IgD-negative memory B cell (primary cell): ENCODE results near the gene CC2D2A. TPM values are rescaled to one million over a fixed set of nuclear protein-coding genes. Genes with fewer than 3 reads are reported as not detected.
"Not testable (repeated sequence)": the region's sequence is repeated elsewhere in the genome, so short reads cannot be mapped to it uniquely, and the experiment has no call there.

ENCODE experiments used
- H3K27ac Mint-ChIP-seq, 3 donors: one replicate each; pipeline ENCODE4 v1.8.0; 2020 to 2022; ENCODE audit warnings: mild to moderate bottlenecking in 3 of 3, mixed read lengths in 3 of 3, moderate library complexity in 1 of 3
- H3K27me3 Mint-ChIP-seq: one replicate; pipeline ENCODE4 v1.8.0; 2021; ENCODE audit warnings: mixed read lengths
- H3K36me3 Mint-ChIP-seq: one replicate; pipeline ENCODE4 v1.8.0; 2020; ENCODE audit warnings: mild to moderate bottlenecking, mixed read lengths
- H3K4me1 Mint-ChIP-seq, 3 donors: one replicate each; pipeline ENCODE4 v1.8.0; 2020 to 2022; ENCODE audit warnings: mixed read lengths in 3 of 3, mild to moderate bottlenecking in 1 of 3
- H3K4me3 Mint-ChIP-seq, 4 donors: one replicate each; pipeline ENCODE4 v1.8.0; 2020 to 2022; ENCODE audit warnings: mild to moderate bottlenecking in 4 of 4, mixed read lengths in 4 of 4, moderate library complexity in 3 of 4
- H3K9me3 Mint-ChIP-seq, 3 donors: one replicate each; pipeline ENCODE4 v1.8.0; 2020 to 2021; ENCODE audit warnings: mixed read lengths in 3 of 3, mild to moderate bottlenecking in 1 of 3
- polyA plus RNA-seq: library from polyadenylated mRNA; unstranded; fragments of 300-500 nt; fragmentation: Illumina TruSeq; gene quantifications from one replicate; pipeline ENCODE4 v1.2.3, GENCODE V29; 2021

CC2D2A gene
- polyA plus RNA-seq, 1 donor from 2014 or later, result not detected

GRCh38 chr4:15586066-15586465 is 116.4 kb downstream of the CC2D2A start:
- Mint-ChIP-seq H3K27me3 (no peaks in the 10 kb centered on the region), H3K27ac (no peak overlapping the region), H3K9me3 (no peaks in the 10 kb centered on the region), H3K36me3 (peaks cover 3% of the 10 kb centered on the region), H3K4me3 (no peak overlapping the region), H3K4me1 (peaks cover 13 to 15% (median 15%) of the 10 kb centered on the region in 3 donors)

DNA sequence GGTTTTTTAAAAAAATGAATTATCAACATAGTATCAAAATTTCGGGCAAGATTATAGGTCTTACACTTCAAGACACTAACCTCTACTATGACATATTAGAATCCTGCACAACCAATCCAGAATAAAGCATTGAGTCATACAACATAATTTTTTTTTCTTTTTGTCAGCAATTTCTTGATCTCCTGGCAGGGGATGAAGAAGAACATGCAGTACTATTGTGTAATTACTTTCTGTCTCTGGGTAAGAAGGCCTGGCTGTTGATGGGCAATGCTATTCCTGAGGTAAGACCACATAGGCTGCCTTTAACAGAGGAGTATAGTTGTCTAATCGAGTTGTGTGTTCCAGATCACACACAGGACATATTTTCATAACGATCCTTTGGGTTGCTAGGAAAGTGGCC is 118.0 kb downstream of the CC2D2A start:
- H3K4me1 Mint-ChIP-seq, result peaks cover 13 to 15% (median 15%) of the 10 kb centered on the region in 3 donors
- H3K4me3 Mint-ChIP-seq, result no peak overlapping the region
- H3K36me3 Mint-ChIP-seq, result peaks cover 2% of the 10 kb centered on the region
- no peaks in the 10 kb centered on the region for H3K9me3 Mint-ChIP-seq
- H3K27me3 Mint-ChIP-seq, result no peaks in the 10 kb centered on the region
- no peak overlapping the region for H3K27ac Mint-ChIP-seq

GRCh38 chr4:15592799-15593198 is 123.1 kb downstream of the CC2D2A start:
- H3K4me1 Mint-ChIP-seq, result no peaks in the 10 kb centered on the region
- H3K27ac Mint-ChIP-seq, result no peak overlapping the region
- H3K27me3 Mint-ChIP-seq, result no peaks in the 10 kb centered on the region
- H3K4me3 Mint-ChIP-seq, result no peak overlapping the region
- no peaks in the 10 kb centered on the region for H3K9me3 Mint-ChIP-seq
- peaks cover 2% of the 10 kb centered on the region for H3K36me3 Mint-ChIP-seq

GRCh38 chr4:15598644-15599043 is 129.0 kb downstream of the CC2D2A start:
- Mint-ChIP-seq H3K4me3 (no peak overlapping the region), H3K4me1 (no peaks in the 10 kb centered on the region), H3K27ac (no peak overlapping the region), H3K27me3 (no peaks in the 10 kb centered on the region), H3K9me3 (peaks cover 0 to 3% (median 0%) of the 10 kb centered on the region in 3 donors), H3K36me3 (peaks cover 10% of the 10 kb centered on the region)

- H3K9me3 Mint-ChIP-seq, result peaks cover 0 to 3% (median 0%) of the 10 kb centered on the region in 3 donors
- H3K4me3 Mint-ChIP-seq, result no peak overlapping the region
- H3K4me1 Mint-ChIP-seq, result no peaks in the 10 kb centered on the region
- H3K27me3 Mint-ChIP-seq, result no peaks in the 10 kb centered on the region
- peaks cover 19% of the 10 kb centered on the region for H3K36me3 Mint-ChIP-seq
- no peak overlapping the region for H3K27ac Mint-ChIP-seq
Measured at GRCh38 chr4:15600176-15600575, 130.5 kb downstream of the CC2D2A start.

GRCh38 chr4:15601862-15602261 is 132.2 kb downstream of the CC2D2A start:
- peaks cover 22% of the 10 kb centered on the region for H3K36me3 Mint-ChIP-seq
- no peak overlapping the region for H3K4me3 Mint-ChIP-seq
- no peak overlapping the region for H3K27ac Mint-ChIP-seq
- peaks cover 0 to 3% (median 0%) of the 10 kb centered on the region in 3 donors for H3K9me3 Mint-ChIP-seq
- no peaks in the 10 kb centered on the region for H3K27me3 Mint-ChIP-seq
- H3K4me1 Mint-ChIP-seq, result no peaks in the 10 kb centered on the region

DNA sequence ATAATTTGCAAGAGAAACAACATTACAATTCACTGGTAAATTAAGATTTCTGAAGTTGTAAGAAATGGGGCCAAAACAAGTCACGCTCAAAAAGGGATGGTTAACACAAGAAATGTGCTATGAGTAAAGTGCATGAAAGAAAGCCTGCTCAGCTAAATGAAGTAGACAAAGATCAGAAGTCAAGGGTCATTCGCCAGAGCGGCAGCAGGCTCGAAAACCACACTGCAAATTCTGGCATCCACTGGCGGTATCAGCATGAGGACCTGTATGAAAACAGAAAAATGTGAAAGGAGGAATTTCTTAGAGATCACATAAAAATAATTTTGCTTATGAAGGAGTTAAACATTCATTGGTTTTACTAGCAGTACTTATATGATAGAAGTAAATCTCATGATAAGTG is 135.9 kb downstream of the CC2D2A start:
- peaks cover 24% of the 10 kb centered on the region for H3K36me3 Mint-ChIP-seq

GRCh38 chr4:15610855-15611254 is 141.2 kb downstream of the CC2D2A start:
- H3K4me1 Mint-ChIP-seq, result peaks cover 0 to 4% (median 2%) of the 10 kb centered on the region in 3 donors
- H3K36me3 Mint-ChIP-seq, result peaks cover 7% of the 10 kb centered on the region
- no peak overlapping the region for H3K4me3 Mint-ChIP-seq
- no peak overlapping the region for H3K27ac Mint-ChIP-seq
- no peaks in the 10 kb centered on the region for H3K27me3 Mint-ChIP-seq
- H3K9me3 Mint-ChIP-seq, result peaks cover 1 to 5% (median 3%) of the 10 kb centered on the region in 3 donors

More for the DNA sequence above, 135.9 kb downstream of the CC2D2A start:
- Mint-ChIP-seq H3K27me3 (no peaks in the 10 kb centered on the region), H3K27ac (no peak overlapping the region), H3K9me3 (peaks cover 0 to 3% (median 1%) of the 10 kb centered on the region in 3 donors), H3K4me1 (no peaks in the 10 kb centered on the region), H3K4me3 (no peak overlapping the region)

DNA sequence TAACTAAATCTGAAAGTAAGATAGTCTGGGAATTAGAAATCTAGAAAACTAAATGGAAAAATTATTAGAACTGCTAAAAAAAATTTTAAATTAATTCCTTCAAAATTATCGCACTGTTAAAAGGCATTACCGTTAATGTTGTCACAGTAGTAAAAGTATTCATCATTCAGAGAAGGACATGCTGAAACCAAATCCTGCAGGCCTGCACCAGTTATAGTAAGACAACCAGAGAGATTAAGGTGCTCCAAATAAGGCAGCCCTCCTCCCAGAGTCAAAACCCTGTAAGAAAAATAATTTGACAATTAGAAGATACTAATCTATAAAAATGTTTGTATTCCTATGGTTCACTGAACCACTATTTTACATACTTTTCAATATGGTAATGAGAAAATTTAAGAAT is 142.5 kb downstream of the CC2D2A start:
- no peak overlapping the region for H3K4me3 Mint-ChIP-seq
- H3K27ac Mint-ChIP-seq, result no peak overlapping the region
- H3K9me3 Mint-ChIP-seq, result peaks cover 1 to 5% (median 3%) of the 10 kb centered on the region in 3 donors
- H3K4me1 Mint-ChIP-seq, result peaks cover 0 to 4% (median 2%) of the 10 kb centered on the region in 3 donors
- no peaks in the 10 kb centered on the region for H3K27me3 Mint-ChIP-seq
- H3K36me3 Mint-ChIP-seq, result peaks cover 7% of the 10 kb centered on the region

DNA sequence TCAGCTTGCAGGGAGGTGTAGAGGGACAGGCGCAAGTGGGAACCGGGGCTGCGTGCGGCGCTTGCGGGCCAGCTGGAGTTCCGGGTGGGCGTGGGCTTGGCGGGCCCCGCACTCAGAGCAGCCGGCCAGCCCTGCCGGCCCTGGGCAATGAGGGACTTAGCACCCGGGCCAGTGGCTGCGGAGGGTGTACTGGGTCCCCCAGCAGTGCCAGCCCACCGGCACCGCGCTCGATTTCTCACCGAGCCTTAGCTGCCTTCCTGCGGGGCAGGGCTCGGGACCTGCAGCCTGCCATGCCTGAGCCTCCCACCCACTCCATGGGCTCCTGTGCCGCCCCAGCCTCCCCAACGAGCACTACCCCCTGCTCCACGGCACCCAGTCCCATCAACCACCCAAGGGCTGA is 145.2 kb downstream of the CC2D2A start:
- not testable (repeated sequence) for H3K27me3 Mint-ChIP-seq, H3K4me1 Mint-ChIP-seq, H3K4me3 Mint-ChIP-seq, H3K27ac Mint-ChIP-seq
- H3K9me3 Mint-ChIP-seq, result peaks cover 5 to 13% (median 11%) of the 10 kb centered on the region in 3 donors
- peaks cover 22% of the 10 kb centered on the region for H3K36me3 Mint-ChIP-seq

- not testable (repeated sequence) for H3K4me3 Mint-ChIP-seq, H3K4me1 Mint-ChIP-seq, H3K27me3 Mint-ChIP-seq, H3K27ac Mint-ChIP-seq
- Mint-ChIP-seq H3K9me3 (peaks cover 5 to 23% (median 14%) of the 10 kb centered on the region in 3 donors), H3K36me3 (peaks cover 27% of the 10 kb centered on the region)
Measured at GRCh38 chr4:15617407-15617806, 147.7 kb downstream of the CC2D2A start.

DNA sequence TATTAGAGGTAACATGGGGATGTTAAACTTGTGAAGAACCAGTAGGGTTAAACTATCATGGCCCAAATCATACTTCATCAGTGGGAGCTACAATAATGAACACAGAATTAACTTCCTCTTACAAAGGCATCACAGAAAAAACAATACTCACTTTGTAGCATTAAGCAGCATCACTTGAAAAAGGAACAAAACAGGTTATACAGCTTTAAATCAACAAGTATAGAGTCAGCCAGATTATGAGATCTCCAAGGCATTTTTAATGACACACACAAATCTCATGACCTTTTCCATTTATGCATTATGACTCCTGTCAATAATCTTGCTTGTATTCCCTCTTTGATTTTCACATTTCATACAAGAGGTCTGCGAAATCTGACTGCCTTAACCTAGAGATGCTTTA is 167.1 kb downstream of the CC2D2A start:
- H3K4me3 Mint-ChIP-seq, result no peak overlapping the region
- H3K4me1 Mint-ChIP-seq, result peaks cover 0 to 8% (median 2%) of the 10 kb centered on the region in 3 donors
- H3K9me3 Mint-ChIP-seq, result peaks cover 0 to 1% (median 0%) of the 10 kb centered on the region in 3 donors
- peaks cover 16% of the 10 kb centered on the region for H3K36me3 Mint-ChIP-seq
- H3K27me3 Mint-ChIP-seq, result no peaks in the 10 kb centered on the region
- H3K27ac Mint-ChIP-seq, result no peak overlapping the region

GRCh38 chr4:15638418-15638817 is 168.7 kb downstream of the CC2D2A start:
- no peaks in the 10 kb centered on the region for H3K27me3 Mint-ChIP-seq
- peak overlapping the region in 1 of 3 donors; percentile 16 for H3K27ac Mint-ChIP-seq
- no peaks in the 10 kb centered on the region for H3K9me3 Mint-ChIP-seq
- H3K4me1 Mint-ChIP-seq, result peaks cover 0 to 15% (median 5%) of the 10 kb centered on the region in 3 donors
- no peak overlapping the region for H3K4me3 Mint-ChIP-seq
- H3K36me3 Mint-ChIP-seq, result peaks cover 11% of the 10 kb centered on the region

GRCh38 chr4:15648600-15648999 is 178.9 kb downstream of the CC2D2A start:
- no peak overlapping the region for H3K27ac Mint-ChIP-seq
- H3K4me1 Mint-ChIP-seq, result peaks cover 28 to 38% (median 34%) of the 10 kb centered on the region in 3 donors
- H3K27me3 Mint-ChIP-seq, result no peaks in the 10 kb centered on the region
- H3K36me3 Mint-ChIP-seq, result no peaks in the 10 kb centered on the region
- no peak overlapping the region for H3K4me3 Mint-ChIP-seq
- no peaks in the 10 kb centered on the region for H3K9me3 Mint-ChIP-seq

DNA sequence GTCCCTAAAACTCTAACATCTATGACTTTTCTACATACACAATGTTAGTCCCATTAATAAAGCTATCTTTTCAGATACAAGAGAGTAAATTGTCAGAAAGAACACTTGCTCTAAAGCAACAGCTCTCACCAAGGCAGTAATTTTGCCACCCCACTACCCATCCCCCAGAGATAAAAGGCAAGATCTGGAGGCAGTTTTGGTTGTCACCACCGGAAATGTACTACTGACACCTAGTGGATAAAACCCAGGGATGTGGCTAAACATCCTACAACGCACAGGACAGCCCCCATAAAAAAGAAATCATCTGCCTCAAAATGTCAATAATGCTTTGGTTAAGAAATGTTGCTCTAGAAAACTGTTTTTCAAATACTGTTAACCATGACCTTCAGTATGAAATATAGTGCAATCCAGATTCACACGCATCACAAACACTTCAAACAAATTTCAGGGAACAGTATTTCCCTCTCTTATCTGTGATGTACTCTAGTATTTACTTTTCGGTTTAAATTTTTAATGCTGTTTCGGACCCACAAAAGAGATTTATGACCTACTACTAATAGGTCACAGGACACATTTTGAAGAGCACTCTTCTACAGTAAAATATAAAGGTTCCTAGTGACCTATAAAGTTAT is 180.3 kb downstream of the CC2D2A start:
- Mint-ChIP-seq H3K4me3 (peak overlapping the region in 3 of 4 donors; percentile 23 to 44 (median 34)), H3K27ac (peak overlapping the region; percentile 5 to 14 (median 11)), H3K9me3 (no peaks in the 10 kb centered on the region), H3K27me3 (no peaks in the 10 kb centered on the region), H3K4me1 (peaks cover 32 to 41% (median 36%) of the 10 kb centered on the region in 3 donors), H3K36me3 (no peaks in the 10 kb centered on the region)
